Body of pancreas (tissue), 4 donors: ENCODE measurements around the gene LCP1.

Experiments
- CTCF ChIP-seq, 7 experiments: fragments of 450-650 bp in 4 of 7; fragments of 200-600 bp in 3 of 7; sonication (generic) in 3 of 7; IDR thresholded peaks; one replicate each; pipeline ENCODE4 v1.5.1; 2016 to 2019; ENCODE audit warnings: antibody characterized with exemption in 7 of 7
- POLR2A ChIP-seq, 3 donors: fragments of 450-650 bp; IDR thresholded peaks; one replicate each; pipeline ENCODE4 v1.6.1; 2016; ENCODE audit warnings: antibody characterized with exemption in 3 of 3, mild to moderate bottlenecking in 2 of 3

GRCh38 chr13:46119883-46120614 lies 61.9 kb downstream of the LCP1 start:
- no peak for TF ChIP-seq CTCF (IDR thresholded peaks at IDR 0.05)
- no peak for TF ChIP-seq POLR2A (IDR thresholded peaks at IDR 0.05)
